DMS 273 (cell line): ENCODE measurements around the gene TARS3.
"Not testable (repeated sequence)": the region's sequence is repeated elsewhere in the genome, so short reads cannot be mapped to it uniquely, and the experiment has no call there.

ENCODE experiments used
- DNase-seq: peaks from one replicate; lab custom pipeline; 2025; ENCODE audit not compliant: unreplicated experiment; lab: John Stamatoyannopoulos, UW

TARS3 gene

GRCh38 chr15:101657171-101657570 is 67.1 kb downstream of the TARS3 start:
- DNase-seq, result no peak

DNA sequence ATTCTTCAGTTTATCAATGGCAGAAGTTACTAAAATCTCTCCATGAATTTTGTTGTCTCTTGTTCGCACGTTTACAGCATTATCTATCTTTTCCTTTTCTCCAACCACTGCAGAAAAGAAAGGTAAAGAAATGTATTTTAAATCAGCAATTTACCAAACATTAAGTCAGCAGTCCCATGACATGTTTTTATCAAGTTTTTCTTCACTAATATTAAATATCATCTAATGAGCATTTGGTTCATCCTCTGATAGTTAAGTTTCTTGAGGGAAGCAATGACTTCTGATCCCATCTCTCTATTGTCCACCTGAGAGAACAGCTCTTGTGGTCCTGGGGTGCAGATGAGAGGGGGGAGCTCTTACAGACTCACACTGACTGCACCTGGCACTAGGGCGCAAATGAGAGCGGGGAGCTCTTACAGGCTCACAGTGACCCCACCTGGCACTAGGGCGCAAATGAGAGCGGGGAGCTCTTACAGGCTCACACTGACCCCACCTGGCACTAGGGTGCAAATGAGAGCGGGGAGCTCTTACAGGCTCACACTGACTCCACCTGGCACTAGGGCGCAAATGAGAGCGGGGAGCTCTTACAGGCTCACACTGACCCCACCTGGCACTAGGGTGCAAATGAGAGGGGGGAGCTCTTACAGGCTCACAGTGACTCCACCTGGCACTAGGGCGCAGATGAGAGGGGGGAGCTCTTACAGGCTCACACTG is 69.5 kb downstream of the TARS3 start:
- not testable (repeated sequence) for DNase-seq

DNA sequence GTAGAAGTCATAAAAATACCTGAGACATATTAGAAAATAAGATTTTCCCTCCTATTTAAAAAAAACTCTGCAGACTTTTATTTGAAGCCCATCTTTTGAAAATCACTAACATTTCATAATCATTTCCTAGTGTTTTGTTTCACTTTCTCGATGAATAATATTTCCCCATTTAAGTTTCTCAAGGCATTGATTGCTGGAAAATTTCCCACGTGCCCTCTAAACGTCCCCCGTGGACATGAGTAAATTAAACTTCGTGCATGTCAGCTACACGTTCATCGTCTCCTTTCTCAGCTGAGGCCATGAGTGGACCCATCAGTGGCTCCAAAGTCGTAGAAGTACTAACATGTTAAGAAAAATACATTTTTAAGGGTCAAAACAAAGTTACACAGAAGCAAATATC is 70.1 kb downstream of the TARS3 start:
- no peak for DNase-seq

GRCh38 chr15:101652786-101653430 is 71.4 kb downstream of the TARS3 start:
- no peak for DNase-seq

DNA sequence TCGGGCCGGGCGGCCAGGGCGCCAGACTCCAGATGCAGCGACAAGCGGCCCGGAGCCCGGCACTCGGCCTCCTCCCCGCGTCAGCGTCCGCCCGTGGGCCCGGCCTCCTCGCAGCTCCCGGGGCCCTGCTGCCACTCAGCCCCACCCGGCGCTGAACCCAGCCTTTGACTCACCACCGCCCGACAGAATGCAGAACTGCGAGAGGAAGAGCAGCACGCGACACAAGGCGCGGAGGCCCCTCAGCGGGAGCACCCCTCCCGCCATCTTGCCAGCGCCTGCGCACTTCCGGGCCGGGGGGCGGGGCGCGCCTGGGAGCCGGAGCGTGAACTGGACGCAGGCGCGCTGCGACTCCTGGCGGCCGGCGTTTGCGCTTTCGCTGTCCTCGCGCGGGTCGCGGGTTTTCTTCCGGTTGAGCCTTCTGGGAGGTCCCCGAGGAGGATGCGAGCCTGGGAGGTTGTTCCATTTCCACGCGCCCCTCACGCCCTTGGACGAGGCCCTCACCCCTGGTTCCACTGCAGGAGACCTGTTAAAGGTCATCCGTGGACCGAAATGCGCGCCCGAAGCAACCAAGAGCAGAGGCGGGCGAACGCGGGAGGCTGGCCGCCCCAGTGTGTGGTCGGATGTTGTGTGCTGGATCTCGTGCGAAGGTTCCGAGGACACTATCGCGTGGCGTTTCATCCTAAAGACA is 72.0 kb downstream of the TARS3 start, which contains the start of gene TM2D3:
TM2D3 (minus strand) TSS at position 284 of the 688 bp plus-strand sequence; CDS start at position 264, 20 bp downstream.
- peak; percentile 95 for DNase-seq

DNA sequence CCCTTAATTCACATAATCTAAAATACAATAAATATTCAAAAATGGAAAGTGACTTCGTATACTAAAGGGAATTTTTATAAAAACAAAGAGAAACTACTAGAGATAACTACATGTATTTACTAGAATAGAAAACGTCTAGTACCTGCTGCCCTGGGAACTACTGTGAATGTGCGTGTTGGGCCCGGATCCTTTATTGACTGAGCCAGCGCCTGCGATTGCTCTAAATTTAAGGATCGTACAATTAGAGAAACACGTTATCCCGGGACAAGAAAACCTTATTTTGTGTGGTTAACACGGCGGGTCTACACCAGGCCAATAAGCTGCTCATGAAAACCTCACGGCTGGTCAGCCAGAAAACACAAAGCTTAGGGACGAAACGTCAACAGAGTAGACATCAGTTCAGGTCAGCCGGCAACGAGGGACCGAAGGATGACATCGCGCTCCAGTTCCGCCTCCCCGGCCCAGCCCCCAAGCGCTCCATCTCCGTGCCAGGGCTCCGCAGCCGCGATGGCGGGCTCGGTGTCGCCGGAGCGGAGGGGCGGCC is 72.6 kb downstream of the TARS3 start:
- peak; percentile 67 for DNase-seq

GRCh38 chr15:101650145-101650544 is 74.1 kb downstream of the TARS3 start:
- no peak for DNase-seq

DNA sequence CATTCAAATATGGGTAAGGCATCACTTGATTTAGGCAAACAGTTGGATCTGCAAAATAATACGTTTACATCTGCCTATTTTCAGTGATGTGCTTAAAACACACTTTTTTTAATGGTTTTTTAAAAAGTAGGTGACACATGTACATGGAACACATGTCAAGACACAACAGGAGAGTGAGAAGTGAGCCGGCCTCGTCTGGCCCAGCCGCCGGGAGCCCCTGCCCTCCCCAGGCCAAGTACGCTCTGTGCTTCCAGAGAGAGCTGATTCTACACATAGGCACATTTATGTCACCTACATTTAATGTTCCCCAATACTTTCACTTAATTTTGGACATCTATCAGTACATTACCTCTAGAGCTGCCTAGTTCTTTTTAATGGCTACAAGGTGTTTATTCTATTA is 75.9 kb downstream of the TARS3 start:
- DNase-seq, result no peak

- peak; percentile 35 for DNase-seq
These were observed 77.0 kb downstream of the TARS3 start for GRCh38 chr15:101647251-101647650.

GRCh38 chr15:101646672-101647071 is 77.6 kb downstream of the TARS3 start:
- no peak for DNase-seq

DNA sequence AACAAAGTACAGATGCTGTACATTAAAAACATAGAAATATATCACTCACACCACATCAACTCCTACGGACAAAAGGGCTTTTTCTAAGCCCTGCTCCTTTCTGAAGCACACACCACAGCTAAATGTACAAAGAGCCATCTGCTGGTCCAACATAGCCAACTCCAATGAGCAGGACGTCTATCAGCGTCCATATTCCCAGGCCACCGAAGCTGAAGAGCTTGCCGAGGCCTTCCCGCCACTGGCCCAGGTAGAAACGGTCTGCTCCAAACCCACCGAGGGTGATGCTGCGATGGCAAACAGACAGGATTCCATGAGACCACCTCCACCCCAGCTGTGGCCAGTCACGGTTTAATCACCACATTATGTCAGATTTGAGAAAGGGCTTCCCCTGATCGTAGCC is 81.9 kb downstream of the TARS3 start:
- no peak for DNase-seq

- DNase-seq, result no peak
These were observed 82.4 kb downstream of the TARS3 start for GRCh38 chr15:101641894-101642293.

DNA sequence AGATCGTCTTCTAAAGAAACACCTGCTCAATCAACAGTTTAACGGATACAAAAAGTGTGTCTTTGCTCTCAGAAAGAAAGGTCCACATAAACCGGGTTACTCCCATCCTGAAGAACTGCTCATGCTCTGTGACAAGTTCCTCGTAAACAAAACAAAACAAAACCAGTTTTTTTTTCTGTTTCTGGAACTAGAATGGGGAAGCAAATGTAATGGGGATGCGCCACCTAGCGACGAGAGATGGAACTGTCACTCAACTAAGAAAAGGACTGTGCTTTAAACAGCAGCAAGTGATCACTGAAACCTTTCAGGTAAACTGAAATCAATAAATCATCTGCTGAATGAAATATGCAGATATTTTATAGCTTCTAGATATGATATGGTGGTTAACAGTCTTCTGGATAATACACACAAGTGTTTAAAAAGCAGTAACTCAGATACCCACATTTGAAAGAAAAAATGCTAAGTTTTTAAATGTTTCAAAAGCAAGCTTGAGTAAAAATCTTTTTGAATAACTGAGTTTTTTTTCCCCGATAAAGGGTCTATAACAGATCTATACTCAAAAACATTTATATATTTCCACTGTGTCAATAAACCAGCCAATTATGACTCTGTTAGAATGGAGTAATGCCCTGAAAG is 83.0 kb downstream of the TARS3 start:
- DNase-seq, result peak; percentile 58

DNA sequence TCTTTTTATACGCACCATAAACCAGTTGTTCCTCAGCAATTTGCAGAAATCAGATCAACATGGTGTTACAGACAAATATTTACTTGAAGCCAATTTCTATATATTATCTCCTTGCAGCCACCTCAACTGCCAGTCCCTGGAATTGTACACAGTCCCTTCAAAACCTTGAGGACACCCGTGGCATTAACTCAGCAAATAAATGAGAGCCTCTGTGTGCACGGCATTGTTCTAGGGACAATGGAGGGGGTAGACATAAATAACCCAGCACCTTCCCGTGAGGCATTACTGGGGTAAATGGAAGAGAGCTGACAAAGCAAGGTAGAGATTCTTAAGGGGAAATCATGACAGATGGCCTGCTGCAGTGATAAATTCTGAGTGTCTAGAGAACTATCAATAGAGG is 84.6 kb downstream of the TARS3 start:
- DNase-seq, result no peak

- DNase-seq, result no peak
These were observed 86.4 kb downstream of the TARS3 start for GRCh38 chr15:101637919-101638318.

GRCh38 chr15:101637516-101637915 is 86.8 kb downstream of the TARS3 start:
- no peak for DNase-seq

- no peak for DNase-seq
These were observed 87.2 kb downstream of the TARS3 start for GRCh38 chr15:101637038-101637437.

GRCh38 chr15:101635944-101636727 is 88.1 kb downstream of the TARS3 start:
- DNase-seq, result peak; percentile 15

DNA sequence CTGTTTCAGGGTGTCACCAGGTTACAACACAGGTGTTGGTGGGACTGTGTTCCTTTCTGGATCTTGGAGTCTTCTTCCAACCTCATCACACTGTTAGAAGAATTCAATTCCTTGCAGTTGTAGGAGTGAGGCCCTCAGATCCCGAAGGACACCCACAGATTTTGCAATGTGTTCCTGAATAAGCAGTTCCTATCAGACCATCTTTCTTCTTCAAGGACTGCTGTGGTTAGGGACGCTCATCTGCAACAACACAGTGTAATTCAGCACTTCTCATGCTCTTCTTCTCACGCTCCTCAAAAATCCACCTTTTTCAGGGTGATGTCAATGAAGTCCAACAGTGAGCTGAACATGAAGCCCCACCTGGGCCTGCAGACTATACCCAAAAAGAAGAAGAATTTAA is 90.9 kb downstream of the TARS3 start:
- DNase-seq, result no peak

DNA sequence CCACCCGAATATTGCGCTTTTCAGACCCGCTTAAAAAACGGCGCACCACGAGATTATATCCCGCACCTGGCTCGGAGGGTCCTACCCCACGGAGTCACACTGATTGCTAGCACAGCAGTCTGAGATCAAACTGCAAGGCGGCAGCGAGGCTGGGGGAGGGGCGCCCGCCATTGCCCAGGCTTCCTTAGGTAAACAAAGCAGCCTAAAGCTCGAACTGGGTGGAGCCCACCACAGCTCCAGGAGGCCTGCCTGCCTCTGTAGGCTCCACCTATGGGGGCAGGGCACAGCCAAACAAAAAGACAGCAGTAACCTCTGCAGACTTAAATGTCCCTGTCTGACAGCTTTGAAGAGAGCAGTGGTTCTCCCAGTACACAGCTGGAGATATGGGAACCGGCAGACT is 97.5 kb downstream of the TARS3 start:
- not testable (repeated sequence) for DNase-seq

DNA sequence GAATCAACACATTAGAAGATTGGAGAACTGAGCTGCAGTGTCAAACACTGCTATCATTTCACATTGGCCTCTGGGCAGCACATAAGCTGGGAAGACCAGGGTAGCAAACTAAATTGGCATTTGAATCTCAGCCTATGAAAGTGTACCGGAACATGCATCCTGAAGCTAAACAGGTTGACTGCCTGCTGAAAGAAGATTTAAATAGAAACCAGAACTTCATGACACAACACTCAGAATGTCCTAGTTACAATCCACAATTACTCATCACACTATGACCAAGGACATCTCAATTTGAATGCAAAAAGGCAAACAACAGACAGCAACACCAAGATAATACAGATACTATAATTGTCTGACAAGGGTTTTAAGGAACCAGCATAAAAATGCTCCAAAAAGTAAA is 98.3 kb downstream of the TARS3 start:
- no peak for DNase-seq
